Hepatocyte (in vitro differentiated cells): ENCODE results near the gene SETDB2.

ENCODE experiments used
- CTCF ChIP-seq: fragments of 200-600 bp; sonication (generic); IDR thresholded peaks from 2 replicates; pipeline ENCODE4 v1.5.1; 2016; ENCODE audit warnings: antibody characterized with exemption, mild to moderate bottlenecking; ENCODE audit not compliant: poor library complexity
- EZH2 ChIP-seq: fragments of 200-600 bp; sonication (generic); IDR thresholded peaks from 2 replicates; pipeline ENCODE4 v1.6.1; 2016; ENCODE audit warnings: antibody characterized with exemption, mild to moderate bottlenecking, borderline replicate concordance
- EZH2phosphoT487 ChIP-seq: fragments of 200-600 bp; sonication (generic); IDR thresholded peaks from one replicate; pipeline ENCODE4 v1.6.1; 2018; ENCODE audit warnings: antibody characterized with exemption, mild to moderate bottlenecking, low read depth, moderate library complexity; ENCODE audit not compliant: unreplicated experiment, severe bottlenecking

GRCh38 chr13:49419276-49419675, 24.8 kb upstream of the SETDB2 start:
- no peak for TF ChIP-seq CTCF
- no peak for TF ChIP-seq EZH2
- TF ChIP-seq EZH2phosphoT487, result no peak
